Erythroblast (primary cell): Measurements from ENCODE around the gene RBKS.

ENCODE experiments used
- GATA1 ChIP-seq: IDR thresholded peaks from 2 replicates; pipeline ENCODE4 v1.6.1; 2011; ENCODE audit warnings: low read depth, mild to moderate bottlenecking, control low read depth, low read length, moderate library complexity
- POLR2A ChIP-seq: IDR thresholded peaks from 2 replicates; pipeline ENCODE4 v1.6.1; 2011; ENCODE audit warnings: mild to moderate bottlenecking, low read length

DNA sequence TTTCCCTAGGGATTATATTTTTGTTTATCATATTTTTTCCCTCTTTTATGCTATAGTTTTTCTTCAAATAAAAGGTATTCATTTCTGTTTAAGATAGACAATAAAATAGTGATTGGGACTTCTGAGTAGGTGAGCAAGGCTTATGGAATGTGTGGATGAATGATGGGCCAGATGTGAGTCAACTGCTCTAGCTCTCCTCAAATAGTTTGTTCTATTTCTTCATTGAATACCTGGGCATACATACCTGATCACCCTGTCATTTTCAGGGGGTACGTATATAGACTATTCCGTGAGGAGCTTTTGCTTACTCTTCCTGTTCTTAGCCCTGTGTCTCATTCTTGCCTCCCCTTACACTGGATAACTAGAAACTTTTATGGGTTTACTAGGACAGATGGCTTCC is 42.2 kb upstream of the RBKS start:
- no peak for TF ChIP-seq POLR2A
- TF ChIP-seq GATA1 = no peak
